ENCODE data around the gene ORC3.

- TF ChIP-seq CTCF (optimal IDR thresholded peaks at IDR 0.05 in 1 of 3, IDR thresholded peaks at IDR 0.05 in 1 of 3, conservative IDR thresholded peaks at IDR 0.05 in 1 of 3; ENCODE audit: extremely low read depth in 1 of 3, insufficient read depth in 2 of 3, low read length in 3 of 3) = no peak
- TF ChIP-seq EZH2 (IDR thresholded peaks at IDR 0.05; ENCODE audit: low read length) = no peak
Observed at GRCh38 chr6:87653074-87653962, 63.4 kb downstream of the ORC3 start.

Data from keratinocyte (primary cell).